NCI-H1105 treated with DMSO at 0.1 percent for 48 hours (cell line): ENCODE results near the gene HLF.

Experiments used
- DNase-seq: peaks from one replicate; lab custom pipeline; 2025; lab: John Stamatoyannopoulos, UW

The HLF gene

DNA sequence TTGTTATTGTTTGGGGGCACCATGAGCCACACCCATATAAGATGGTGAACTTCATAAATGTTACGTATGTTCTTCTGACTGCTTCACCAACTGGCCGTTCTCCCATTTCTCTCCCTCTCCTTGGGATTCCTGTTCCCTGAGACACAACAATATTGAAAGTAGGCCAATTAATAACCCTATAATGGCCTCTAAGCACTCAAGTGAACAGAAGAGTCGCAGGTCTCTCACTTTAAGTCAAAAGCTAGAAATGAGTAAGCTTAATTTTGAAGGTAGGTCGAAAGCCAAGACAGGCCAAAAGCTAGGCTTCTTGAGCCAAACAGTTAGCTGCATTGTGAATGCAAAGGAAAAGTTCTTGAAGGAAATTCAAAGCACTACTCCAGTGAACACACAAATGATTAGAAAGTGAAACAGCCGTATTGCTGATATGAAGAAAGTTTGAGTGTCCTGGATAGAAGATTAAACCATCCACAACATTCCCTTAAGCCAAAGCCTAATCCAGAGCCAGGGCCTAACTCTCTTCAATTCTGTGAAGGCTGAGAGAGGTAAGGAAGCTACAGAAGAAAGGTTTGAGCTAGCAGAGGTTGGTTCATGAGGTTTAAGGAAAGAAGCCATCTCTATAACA lies 25.8 kb downstream of the HLF start:
- DNase-seq = no peak

DNA sequence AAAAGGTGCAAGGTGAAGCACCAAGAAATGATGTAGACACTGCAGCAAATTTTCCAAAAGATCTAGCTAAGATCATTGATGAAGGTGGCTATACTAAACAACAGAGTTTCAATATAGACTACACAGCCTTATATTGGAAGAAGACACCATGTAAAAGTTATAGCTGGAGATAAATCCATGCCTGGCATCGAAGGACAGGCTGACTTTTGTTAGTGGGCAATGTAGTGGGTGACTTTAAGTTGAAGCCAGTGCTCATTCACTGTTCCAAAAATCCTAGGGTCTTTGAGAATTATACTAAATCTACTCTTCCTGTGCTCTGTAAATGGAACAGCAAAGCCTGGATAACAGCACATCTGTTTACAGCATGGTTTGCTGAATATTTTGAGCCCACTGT lies 26.4 kb downstream of the HLF start:
- no peak for DNase-seq

DNA sequence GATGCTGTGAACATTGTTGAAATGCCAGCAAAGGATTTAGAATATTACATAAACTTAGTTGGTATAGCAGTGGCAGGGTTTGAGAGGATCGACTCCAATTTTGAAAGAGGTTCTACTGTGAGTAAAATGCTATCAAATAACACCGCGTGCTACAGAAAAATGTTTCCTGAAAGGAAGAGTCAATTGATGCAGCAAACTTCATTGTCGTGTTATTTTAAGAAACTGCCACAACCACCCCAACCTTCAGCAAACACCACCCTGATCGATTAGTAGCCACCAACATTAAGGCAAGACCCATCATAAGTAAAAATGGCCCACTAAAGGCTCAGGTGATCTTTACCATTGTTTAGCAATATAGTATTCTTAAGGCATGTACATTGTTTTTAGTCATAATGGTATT lies 27.3 kb downstream of the HLF start:
- DNase-seq = no peak

DNA sequence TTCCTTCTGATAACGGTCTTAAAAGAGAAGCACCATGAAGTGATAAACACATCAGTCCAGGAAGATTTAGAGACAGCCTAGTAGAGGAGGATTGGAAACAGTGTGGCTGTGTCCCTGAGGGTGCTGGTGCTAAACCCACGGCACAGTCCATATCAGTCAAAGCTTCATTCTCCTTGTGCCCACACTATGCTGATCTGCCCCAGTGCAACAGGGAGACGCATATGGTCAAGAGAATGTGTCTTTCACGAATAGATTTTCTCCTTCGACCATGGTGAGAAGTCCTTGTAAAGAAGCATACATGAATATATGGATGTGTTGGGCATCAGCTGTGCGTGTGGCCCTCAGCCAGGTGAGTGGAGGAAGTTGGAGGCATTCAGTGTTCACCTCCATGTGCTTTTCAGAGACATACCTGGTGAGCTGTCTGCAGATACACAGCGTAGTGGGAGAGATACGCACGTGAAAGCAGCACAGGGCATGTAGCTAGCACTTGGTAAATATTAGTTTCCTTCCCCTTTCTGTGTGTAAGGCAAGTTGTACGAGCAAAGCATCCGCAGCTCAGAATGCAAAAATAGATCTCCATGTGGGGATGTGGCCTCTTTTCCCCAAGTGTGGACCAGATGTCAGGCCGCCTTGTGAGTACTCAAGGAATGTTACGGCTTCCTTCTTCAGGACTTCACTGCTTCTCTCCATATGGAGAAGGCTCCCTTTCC lies 29.4 kb downstream of the HLF start:
- no peak for DNase-seq

DNA sequence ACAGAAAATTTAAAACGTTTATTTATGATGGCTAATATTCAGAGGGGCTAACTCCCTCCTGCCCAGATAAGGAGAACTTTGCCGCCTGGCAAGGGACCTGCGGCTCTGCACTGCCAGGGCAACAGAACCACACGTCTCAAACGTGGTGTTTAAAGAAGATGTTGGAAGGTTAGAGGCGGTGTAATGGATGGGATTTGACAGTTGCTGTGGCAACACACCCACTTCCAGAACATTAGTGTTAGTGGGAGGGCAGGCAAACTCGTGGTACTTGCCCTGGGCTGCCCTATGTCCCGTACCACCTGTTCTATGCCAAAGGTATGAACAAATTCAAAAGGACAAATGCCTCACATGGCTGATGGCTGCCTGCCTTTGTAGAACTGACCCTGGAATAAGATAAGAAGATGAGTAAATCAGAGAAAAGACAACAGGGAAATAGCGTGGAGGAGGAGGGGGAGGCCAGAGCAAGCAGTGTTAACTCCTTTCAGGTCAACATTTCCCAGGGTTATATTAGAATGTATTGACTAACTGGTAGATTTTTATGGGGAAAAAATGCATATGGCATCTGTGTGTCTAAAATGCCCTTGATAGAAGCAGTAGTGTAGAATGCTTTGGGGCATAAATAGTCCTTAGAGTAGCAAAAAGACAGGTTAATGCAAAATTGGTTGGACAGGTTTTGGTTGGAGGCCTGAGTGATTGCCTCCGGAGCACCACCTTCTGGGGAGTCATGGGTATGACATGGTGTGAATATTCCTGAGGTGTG lies 30.8 kb downstream of the HLF start:
- DNase-seq = peak; percentile 34

DNA sequence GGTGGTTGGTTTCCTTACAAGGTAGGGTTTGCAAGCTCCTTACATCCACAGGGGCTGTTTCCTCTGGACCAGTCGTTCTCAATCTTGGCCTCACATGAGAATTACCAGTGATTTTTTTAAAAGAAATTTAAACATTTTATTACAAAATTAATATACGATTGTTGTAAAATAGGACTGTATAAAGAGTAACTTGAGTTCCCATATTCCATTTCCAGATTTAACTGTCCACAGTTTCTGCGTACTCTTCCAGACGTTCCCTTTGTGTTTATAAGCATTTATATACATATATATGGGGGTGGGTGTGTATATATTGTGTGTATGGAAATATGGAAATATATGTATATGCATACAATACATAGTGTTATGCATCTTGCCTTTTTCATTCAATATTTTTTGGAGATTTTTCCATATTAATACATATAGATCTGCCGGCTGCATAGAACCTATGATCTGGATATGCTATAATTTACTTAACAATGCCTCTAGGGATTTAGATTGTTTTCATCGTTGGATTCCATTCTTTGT lies 31.5 kb downstream of the HLF start:
- DNase-seq = no peak

DNA sequence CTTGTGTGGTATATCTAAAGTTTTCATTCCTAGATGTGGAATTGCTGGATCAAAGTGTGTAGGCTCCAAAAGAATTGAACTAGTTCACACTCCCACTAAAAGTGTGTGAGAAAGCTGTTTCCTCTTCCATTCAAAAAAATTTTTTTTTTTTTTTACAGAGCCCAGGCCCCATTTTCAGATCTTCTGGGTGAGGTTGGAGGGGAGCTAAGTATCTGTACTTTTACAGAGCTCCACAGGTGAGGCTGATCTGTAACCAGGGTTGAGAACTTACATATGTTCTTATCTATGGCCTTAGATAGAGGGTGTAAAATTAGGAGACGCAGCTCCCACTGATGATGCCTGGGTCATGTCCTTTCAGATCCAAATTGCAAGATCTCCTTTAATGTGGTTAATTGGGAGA lies 31.9 kb downstream of the HLF start:
- DNase-seq = no peak

DNA sequence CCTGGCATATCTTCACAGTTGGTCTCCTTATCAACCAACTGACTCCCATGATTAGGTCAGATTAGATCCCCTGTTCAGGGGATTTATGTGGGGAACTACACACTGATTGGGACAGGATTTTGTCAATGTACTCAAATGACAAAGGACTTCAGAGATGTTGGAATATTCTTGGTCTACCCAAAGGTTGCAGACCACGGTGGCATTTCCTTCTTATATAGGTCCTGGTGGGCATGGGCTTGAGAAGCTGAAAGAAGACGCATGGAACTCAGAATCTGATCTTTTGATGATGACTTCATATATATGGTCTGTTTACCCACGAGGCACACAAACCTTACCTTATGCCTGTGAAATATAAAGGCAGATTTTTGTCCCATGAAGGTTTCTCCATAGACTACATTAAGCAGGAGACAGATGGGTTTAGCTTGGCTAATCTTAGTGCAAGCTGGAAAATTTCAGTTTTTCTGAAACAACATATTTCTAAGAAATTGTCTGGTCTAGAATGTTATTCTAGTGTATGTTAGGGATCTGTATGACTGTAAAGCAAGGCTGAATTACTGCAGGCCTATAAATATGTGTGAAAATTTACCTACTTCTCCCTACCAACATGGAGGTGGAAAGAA lies 33.5 kb downstream of the HLF start:
- DNase-seq = no peak

DNA sequence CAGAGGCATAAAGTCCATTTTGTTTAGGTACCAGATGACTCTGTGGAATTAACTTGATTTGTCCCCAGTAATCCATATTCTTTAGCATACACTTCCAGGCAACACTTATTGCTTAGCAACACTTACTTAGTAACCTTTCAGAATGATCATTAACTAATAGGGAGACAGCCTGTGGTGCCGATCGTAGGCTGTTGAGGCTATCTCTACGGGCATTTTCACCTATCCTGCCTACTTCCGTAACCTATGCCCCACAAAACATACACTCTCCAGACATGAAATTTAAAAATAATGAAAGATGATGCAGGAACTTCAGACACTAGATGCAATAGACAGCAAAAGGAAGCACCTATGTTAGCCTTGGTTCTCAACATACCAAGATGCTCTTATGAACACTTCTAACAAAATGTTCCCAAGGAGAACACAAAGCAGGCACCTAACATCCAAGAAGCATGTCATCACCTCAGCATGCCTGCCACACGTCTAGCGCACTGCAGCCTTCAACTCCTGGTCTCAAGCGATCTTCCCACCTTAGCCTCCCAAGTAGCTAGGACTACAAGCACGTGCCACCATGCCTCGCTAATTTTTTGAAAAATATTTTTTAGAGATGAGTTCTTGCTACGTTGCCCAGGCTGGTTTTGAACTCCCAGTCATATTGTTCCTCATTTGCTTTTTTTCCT lies 34.5 kb downstream of the HLF start:
- no peak for DNase-seq

DNA sequence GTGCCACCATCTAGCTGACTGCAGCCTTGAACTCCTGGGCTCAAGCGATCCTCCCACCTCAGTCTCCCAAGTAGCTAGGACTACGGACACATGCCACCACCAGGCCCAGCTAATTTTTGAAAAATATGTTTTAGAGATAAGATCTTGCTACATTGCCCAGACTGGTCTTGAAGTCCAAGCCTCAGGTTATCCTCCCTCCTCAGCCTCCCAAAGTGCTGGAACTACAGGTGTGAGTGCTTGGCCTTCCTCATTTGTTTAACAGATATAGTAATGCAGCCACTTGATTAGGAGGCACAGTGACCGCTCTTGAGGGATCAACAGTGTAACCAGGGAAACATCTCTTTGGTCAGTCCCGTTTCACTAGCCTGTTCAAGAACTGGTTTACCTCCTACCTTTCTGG lies 35.1 kb downstream of the HLF start:
- no peak for DNase-seq

DNA sequence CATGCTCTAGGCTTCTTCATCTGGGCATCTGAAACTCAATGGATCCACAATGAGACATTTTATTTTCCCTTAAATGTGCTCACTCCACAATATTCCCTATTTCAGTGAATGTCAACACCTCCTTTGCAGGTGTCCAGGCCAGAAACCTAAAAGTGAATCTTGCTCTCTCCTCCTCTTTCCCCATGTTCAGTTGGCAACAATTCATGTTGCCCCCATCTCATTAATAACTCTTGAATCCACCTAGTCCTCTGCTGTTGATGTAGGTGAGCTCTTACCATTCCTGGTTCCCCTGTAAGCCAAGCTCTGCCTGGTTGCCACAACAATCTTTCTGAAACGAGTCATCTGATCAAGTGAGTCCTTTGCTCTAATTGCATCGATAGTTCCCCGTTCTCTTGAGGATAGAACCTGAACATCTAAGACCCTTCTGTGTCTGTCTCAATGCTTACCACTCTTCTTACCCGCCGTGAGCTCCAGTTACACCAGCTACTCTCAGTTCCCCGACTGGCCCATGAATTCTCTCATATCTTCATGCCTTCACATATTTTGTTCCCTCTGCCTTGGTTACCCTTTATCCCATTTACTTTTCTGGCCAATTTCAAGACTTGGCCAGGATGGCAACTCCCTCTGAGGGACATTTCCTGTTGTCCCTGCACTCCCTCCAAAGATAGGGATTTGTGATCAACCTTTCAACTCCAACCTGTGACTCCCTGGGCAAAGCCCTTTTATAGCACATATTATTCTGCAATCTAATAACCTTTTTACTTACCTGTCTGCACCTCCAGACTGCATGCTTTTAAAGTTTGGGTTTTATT lies 35.9 kb downstream of the HLF start:
- no peak for DNase-seq

DNA sequence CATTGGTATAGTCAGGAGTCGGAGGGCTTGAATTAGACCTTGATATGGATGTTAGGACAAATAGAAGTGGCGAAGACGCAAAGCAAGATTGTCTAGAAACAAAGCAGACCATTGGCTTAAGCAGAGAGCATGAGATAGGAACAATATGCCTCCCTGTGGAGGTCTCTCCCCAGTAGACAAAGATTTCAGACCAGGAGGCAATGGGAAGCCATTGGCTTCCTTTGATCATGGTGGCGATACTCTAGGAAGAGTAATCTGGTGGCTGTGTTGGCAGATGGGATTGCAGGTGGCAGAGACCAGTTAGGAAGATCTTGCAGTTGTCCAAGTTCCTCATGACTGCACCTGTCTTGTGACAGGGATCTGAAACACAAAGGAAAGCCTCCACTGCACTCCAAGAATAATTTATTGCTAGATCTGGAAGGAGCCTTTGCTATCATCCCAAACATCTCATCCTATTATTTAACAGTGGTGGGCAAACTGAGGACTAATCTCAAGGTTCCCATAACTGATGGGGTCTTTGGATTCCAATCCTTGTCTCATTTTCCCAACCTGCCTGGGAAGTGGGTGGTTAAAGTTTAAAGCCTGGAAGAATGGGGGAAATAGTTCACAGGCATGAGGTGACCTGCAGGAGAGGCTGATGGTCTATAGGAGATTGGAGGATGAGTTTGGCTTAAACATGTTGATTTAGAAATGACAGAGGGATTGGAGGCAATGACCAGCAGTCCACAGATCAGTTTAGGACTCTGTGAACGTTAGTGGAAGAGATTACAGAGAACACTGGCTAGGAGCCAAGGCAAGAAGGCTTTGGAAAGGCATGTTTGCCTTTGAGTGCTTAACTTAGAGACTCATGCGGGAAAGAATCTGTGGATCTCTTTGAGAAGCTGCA lies 37.0 kb downstream of the HLF start:
- peak; percentile 15 for DNase-seq

DNA sequence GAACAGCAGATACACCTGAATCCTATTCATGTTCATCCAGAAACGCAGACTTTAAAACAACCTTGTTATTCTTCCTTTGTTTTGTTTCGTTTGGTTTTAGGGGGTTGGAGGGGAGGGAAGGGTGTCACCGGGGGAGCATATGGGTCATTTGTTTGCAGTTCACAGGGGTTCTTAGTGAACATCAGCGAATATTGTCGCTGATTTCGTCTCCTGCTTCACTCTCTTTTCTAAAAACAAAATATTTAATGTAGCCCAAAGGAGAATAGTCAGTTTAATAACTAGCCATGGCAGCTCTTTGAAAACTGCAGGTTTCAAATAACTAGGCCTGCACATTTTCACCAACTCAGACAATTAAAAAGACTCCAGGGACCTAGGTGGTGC lies 37.6 kb downstream of the HLF start:
- no peak for DNase-seq

DNA sequence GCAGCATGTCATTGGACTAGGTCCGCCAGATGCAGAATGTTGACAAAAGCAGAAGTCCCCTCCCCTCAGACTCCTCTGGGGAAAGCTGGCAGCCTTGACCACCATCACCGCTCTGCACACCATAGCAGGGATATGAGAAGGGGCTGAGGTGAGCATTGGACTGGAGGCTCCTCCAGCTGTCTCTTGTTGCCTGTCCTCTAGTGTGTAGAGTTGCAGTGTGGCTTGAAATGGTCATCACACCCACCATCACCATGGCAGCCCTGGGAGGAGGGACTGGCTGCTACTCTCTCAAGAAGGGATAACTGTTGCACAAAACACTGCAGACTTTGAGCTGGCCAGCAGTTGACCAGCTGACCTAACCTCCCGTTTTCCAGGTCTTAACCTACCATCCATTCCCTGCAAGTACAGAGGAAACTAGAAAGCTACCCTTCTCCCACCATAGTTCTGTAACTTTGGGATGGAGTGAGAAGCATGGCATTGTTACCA lies 38.3 kb downstream of the HLF start:
- DNase-seq = no peak

DNA sequence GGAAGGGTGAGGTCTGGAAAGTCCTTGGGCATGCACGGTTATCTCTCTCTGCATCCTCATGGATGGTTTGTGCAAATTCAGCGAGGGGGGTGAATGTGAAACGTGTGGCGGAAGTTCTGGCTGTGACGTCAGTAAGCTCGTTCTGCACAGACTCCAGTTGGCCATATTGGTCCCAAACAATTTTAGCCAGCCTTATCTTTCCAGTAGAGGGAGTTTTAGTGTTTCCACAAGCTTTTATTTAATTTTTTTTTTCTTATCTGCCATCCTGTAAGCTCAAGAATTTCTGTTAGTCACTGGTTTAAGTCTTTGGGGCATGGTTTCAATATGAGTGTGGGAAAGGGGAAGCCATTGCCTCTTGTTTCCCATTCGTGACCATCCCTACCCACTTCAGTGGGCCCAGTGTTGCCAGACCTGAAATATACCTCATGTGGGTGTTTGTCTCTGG lies 39.0 kb downstream of the HLF start:
- no peak for DNase-seq

DNA sequence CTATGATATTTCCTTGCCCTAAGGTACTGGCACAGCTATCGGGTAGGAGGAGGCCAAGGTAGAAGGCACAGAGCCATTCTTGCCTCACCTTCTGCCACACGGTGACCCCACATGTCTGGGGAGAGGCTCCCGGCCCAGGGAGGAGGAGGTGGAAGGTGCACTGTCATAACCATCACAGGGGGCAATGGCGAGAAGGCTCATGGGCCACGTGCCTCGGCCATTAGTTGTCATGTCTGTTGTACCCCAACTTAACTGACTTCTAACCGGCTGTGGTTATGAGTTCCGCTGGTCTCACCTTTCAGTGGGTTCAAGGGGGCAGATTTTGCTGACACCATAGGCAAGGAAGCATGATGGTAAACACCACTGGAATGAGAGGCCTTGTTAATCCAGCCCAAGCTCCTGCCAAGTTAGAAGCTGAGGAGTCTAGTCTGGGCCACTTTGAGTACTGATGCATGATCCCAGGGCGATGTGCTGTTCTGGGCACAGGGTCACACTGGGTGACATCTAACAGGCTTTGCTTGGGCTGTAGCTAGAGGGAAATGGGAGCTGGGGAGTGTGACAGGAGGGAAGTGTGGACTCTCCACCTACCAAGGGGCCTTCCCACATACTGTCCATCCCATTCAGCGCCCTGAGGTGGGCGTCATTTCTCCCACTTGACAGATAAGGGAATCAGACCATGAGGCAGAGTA lies 39.6 kb downstream of the HLF start:
- no peak for DNase-seq

DNA sequence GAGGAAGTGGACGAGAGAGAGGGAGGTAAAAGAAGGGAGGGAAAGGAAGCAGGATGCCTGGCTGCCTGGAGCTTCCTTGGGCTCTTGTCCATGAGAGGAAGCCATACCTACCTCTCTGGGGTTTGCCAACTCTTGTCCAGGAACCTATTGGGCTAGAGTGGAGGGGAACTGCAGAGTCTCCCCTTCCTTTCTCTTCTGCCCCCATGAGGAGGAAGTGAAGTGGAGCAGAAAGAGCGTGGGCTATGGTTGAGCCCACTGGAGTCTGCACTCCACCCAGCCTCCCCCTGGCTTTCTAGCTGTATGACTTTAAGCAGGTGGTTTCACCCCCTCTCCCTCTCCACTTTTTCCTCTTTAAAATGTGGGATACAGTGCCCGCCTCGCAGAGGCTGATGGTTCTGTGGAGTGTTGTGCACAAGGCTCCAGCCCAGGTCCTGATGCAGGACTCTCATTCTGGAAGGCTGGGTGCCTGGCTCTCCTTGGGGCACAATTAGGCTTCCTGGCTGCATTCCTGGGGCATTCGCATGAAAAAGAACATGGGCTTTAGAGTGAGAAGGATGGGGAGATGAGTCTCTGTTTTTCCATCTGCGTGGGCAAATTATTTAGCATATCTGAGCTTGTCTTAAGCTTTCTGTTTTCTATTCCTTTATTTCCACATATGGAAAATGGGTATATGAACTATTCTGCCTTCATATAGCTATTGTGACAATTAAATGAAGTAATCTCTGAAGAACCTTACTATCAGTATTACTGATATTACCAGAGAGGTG lies 40.7 kb downstream of the HLF start:
- DNase-seq = no peak

DNA sequence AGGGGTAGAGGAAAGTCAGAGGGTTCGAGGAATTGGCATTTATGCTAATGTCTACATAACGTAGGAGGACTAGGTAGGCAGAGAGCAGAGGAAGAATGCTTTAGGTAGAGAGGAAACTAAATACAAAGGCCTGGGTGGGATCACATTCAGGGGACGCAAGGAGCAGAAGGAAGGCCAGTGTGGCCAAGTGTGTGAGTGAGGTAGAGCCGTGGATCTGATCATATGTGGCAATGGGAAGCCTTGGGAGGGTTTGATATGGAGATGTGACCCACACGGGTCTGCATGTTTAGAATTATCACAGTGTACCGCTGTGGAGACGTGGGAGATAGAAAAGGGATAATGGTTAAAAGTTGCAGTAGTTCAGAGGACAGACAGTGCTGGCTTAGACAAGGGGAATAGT lies 43.1 kb downstream of the HLF start:
- DNase-seq = no peak
